DMS114 treated with DMSO at 0.1 percent for 48 hours (cell line): ENCODE measurements around the gene ATP5MG.
"Not testable (repeated sequence)": the region's sequence is repeated elsewhere in the genome, so short reads cannot be mapped to it uniquely, and the experiment has no call there.

ENCODE experiments used
- DNase-seq: peaks from one replicate; lab custom pipeline; 2025; ENCODE audit not compliant: unreplicated experiment; lab: John Stamatoyannopoulos, UW

Gene ATP5MG

GRCh38 chr11:118401151-118401879 is at the start of gene ATP5MG:
ATP5MG (plus strand) TSS chr11:118401606; CDS start chr11:118401666, 60 bp downstream.
- peak; percentile 80 for DNase-seq

- DNase-seq = peak; percentile 20
Observed at GRCh38 chr11:118353084-118353710, 48.2 kb upstream of the ATP5MG start.

- DNase-seq = no peak
Observed at GRCh38 chr11:118358071-118358470, 43.3 kb upstream of the ATP5MG start.

- DNase-seq = peak; percentile 69
Observed at GRCh38 chr11:118359295-118359958, 42.0 kb upstream of the ATP5MG start, which contains the start of gene UBE4A. UBE4A (plus strand) TSS chr11:118359600; CDS start chr11:118365081, 5,481 bp downstream.

GRCh38 chr11:118364956-118365615 is 36.3 kb upstream of the ATP5MG start:
- DNase-seq = no peak

- DNase-seq = no peak
Observed at GRCh38 chr11:118366287-118366686, 35.1 kb upstream of the ATP5MG start.

- DNase-seq = no peak
Observed at GRCh38 chr11:118370774-118371173, 30.6 kb upstream of the ATP5MG start.

- no peak for DNase-seq
Observed at GRCh38 chr11:118373263-118373662, 28.1 kb upstream of the ATP5MG start.

- DNase-seq = no peak
Observed at GRCh38 chr11:118373871-118374270, 27.5 kb upstream of the ATP5MG start.

GRCh38 chr11:118374729-118375128 is 26.7 kb upstream of the ATP5MG start:
- no peak for DNase-seq

GRCh38 chr11:118375978-118376377 is 25.4 kb upstream of the ATP5MG start:
- DNase-seq = no peak

- no peak for DNase-seq
Observed at GRCh38 chr11:118379497-118379896, 21.9 kb upstream of the ATP5MG start.

GRCh38 chr11:118380571-118380970 is 20.8 kb upstream of the ATP5MG start:
- DNase-seq = no peak

- no peak for DNase-seq
Observed at GRCh38 chr11:118382954-118383353, 18.5 kb upstream of the ATP5MG start.

GRCh38 chr11:118383657-118384056 is 17.7 kb upstream of the ATP5MG start:
- no peak for DNase-seq

- DNase-seq = no peak
Observed at GRCh38 chr11:118396097-118396501, 5.3 kb upstream of the ATP5MG start.

- no peak for DNase-seq
Observed at GRCh38 chr11:118397448-118397847, 4.0 kb upstream of the ATP5MG start.

- DNase-seq = no peak
Observed at GRCh38 chr11:118398791-118399559, 2.4 kb upstream of the ATP5MG start.

GRCh38 chr11:118401880-118402590 is 629 bp downstream of the ATP5MG start:
- peak; percentile 31 for DNase-seq

- DNase-seq = not testable (repeated sequence)
Observed at GRCh38 chr11:118402594-118402993, 1.2 kb downstream of the ATP5MG start.
